Mucosa of descending colon (tissue), 3 donors: ENCODE measurements around the gene PCYT1A. TPM values are rescaled to one million over a fixed set of nuclear protein-coding genes. Genes with fewer than 3 reads are reported as not detected.
A peak's percentile ranks its signal among the peaks of the same experiment; 100 is the strongest.
"Not testable (repeated sequence)": the region's sequence is repeated elsewhere in the genome, so short reads cannot be mapped to it uniquely, and the experiment has no call there.

Source experiments
- ATAC-seq: fragments of 200-7000 bp; cut with Tn5 transposase; one replicate; pipeline ENCODE4 v1.9.1; 2020; ENCODE audit warnings: mild to moderate bottlenecking, moderate library complexity
- DNase-seq, 3 donors: peaks; one replicate each; pipeline ENCODE4 v3.0.0-alpha.2; 2020
- H3K36me3 ChIP-seq: fragments of 200-600 bp; one replicate; pipeline ENCODE4 v1.8.0; 2021; ENCODE audit warnings: low read depth, mild to moderate bottlenecking
- H3K4me1 ChIP-seq: fragments of 200-600 bp; one replicate; pipeline ENCODE4 v1.8.0; 2021; ENCODE audit warnings: low read depth, mild to moderate bottlenecking
- H3K4me3 ChIP-seq: fragments of 200-600 bp; one replicate; pipeline ENCODE4 v1.8.0; 2021; ENCODE audit warnings: mild to moderate bottlenecking
- H3K9me3 ChIP-seq: fragments of 200-600 bp; one replicate; pipeline ENCODE4 v1.8.0; 2021; ENCODE audit warnings: mild to moderate bottlenecking
- CTCF ChIP-seq: fragments of 200-600 bp; IDR thresholded peaks from one replicate; pipeline ENCODE4 v1.8.0; 2022; ENCODE audit warnings: antibody characterized with exemption, mild to moderate bottlenecking
- intact Hi-C, 2 donors: fragments of 100-400 bp; cut with DNase I in 1 of 2; cut with micrococcal nuclease in 1 of 2; formaldehyde crosslinking; loops; one replicate each; pipeline versions ENCODE4 v1.11.0 to v1.11.1; 2022; cut with DNase I, micrococcal nuclease
- total RNA-seq, 3 donors: library from RNA; stranded (reverse); fragmentation: NEBNext Ultra II Directional in 2 of 3; extraction: Animal tissue kit (Norgen Biotek cat#: 25700) in 2 of 3; gene quantifications; one replicate each; pipeline versions ENCODE4 v1.2.1 to v1.2.4, GENCODE V29; 2021 to 2023
- donor health status: DM: no; HTN: no; CAD: no; lungs with moderate emphysema.
- donor health status: DM: no; HTN: no; CAD: no.
- donor health status: DM: no; HTN: yes; CAD: no.

The PCYT1A gene
- total RNA-seq, 3 donors from 2014 or later = 60.2 to 65.2 (median 60.4) TPM

DNA sequence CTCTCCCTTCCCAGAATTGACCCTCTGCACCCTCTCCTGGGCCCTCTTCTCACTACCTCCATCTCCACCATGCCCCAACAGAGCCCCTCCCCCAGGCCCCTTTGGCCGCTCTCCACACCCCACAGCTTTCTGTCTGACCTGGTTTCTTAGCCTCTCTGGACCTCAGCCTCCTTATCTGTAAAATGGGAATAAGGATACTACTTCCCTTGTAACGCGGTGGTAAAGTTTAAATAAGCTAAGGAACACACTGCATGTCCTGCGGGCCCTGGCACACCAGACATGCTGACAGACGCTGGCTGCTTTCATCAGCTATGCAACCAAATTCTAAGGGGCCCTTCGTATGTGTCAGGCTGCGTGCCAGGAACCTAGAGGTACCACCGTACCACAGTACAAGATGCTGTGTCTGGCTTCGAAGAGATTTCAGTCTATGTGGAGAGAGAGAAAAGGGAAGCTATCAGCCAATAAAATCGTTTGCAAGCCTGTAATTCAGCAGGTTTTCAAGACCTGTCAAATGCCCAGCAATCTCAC lies 72.0 kb downstream of the PCYT1A start:
- no peak for ATAC-seq
- no peaks in the 10 kb centered on the region for H3K36me3 ChIP-seq
- no peaks in the 10 kb centered on the region for H3K9me3 ChIP-seq
- H3K4me3 ChIP-seq = no peak overlapping the region
- H3K4me1 ChIP-seq = peaks cover 16% of the 10 kb centered on the region
- DNase-seq = no peak
- intact Hi-C loops = no loop called here
- no peak for TF ChIP-seq CTCF

DNA sequence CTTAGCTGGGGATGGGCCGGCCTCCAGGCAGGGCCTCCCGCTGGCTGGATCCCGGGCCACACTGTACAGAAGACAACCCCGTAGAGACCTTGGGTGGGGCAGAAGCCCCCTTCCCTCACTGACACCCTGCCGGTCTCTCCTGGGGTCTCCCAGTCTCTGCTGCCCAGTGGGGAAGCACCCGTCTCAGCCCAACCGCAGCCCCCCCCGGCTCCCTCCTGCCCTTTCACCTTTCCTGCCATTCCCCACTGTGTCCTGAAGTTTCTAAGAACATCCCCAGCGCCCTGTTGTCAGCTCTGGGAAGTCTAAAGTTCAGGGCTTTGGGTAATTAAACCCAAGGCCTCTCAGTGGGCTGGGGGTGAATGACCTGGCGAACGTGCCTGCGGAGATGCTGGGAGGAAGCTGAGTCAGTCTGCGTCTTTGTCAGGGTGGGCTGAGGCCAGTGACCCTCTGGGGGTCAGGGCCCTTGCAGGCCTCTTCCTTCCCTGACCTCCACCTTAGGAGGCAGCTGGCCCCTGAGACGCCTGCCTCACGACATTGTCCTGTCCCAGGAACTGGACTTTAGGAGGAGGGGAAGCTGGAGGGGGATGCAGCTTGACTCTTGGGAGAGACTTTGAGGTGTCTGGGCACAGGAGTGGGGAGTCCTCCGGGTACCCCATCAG lies 72.6 kb downstream of the PCYT1A start:
- intact Hi-C loops = no loop called here
- ATAC-seq (peak; percentile 45), DNase-seq (no peak)
- Histone ChIP-seq H3K9me3 (no peaks in the 10 kb centered on the region), H3K4me1 (peaks cover 16% of the 10 kb centered on the region), H3K36me3 (no peaks in the 10 kb centered on the region), H3K4me3 (no peak overlapping the region)
- TF ChIP-seq CTCF = no peak

GRCh38 chr3:196210673-196211556 lies 76.6 kb downstream of the PCYT1A start, which contains the start of gene ZDHHC19:
Gene ZDHHC19 (minus strand): TSS chr3:196211400. CDS start chr3:196211315, 85 bp downstream.
- no peak for ATAC-seq
- peaks cover 3% of the 10 kb centered on the region for H3K4me1 ChIP-seq
- no peaks in the 10 kb centered on the region for H3K36me3 ChIP-seq
- peak in 1 of 3 donors; percentile 37 for DNase-seq
- no peaks in the 10 kb centered on the region for H3K9me3 ChIP-seq
- no peak within 1 kb of the TSS for H3K4me3 ChIP-seq
- intact Hi-C loops = no loop called here
- no peak for TF ChIP-seq CTCF

- H3K9me3 ChIP-seq, H3K4me3 ChIP-seq, H3K4me1 ChIP-seq, ATAC-seq, DNase-seq, intact Hi-C loops, H3K36me3 ChIP-seq: not testable (repeated sequence)
Measured at GRCh38 chr3:196209944-196210672, 77.4 kb downstream of the PCYT1A start.

- intact Hi-C loops = no loop called here
- Histone ChIP-seq H3K4me1 (peaks cover 3% of the 10 kb centered on the region), H3K9me3 (no peaks in the 10 kb centered on the region), H3K36me3 (no peaks in the 10 kb centered on the region), H3K4me3 (no peak overlapping the region)
- ATAC-seq = no peak
- no peak for TF ChIP-seq CTCF
- peak in 1 of 3 donors; percentile 59 for DNase-seq
Measured at GRCh38 chr3:196208942-196209695, 78.4 kb downstream of the PCYT1A start.
